Esophagus squamous epithelium (tissue), 5 donors: ENCODE data around the gene SLC51A. TPM values are rescaled to one million over a fixed set of nuclear protein-coding genes. Genes with fewer than 3 reads are reported as not detected.

ENCODE experiments used
- DNase-seq: peaks from one replicate; lab custom pipeline; 2025; lab: John Stamatoyannopoulos, UW
- H3K27ac ChIP-seq, 4 donors: fragments of 200-600 bp; sonication (generic); one replicate each; pipeline ENCODE4 v1.5.1; 2016 to 2019; ENCODE audit warnings: mild to moderate bottlenecking in 1 of 4
- H3K27me3 ChIP-seq, 4 donors: fragments of 200-600 bp; sonication (generic); 1 replicate in 3 of 4; 2 replicates in 1 of 4; pipeline versions ENCODE4 v1.5.1 to v1.6.0; 2017 to 2021; ENCODE audit warnings: antibody characterized with exemption in 1 of 4
- H3K36me3 ChIP-seq, 3 donors: fragments of 200-600 bp; sonication (generic); one replicate each; pipeline ENCODE4 v1.5.1; 2016 to 2019
- H3K4me1 ChIP-seq, 3 donors: fragments of 200-600 bp; sonication (generic); one replicate each; pipeline ENCODE4 v1.5.1; 2017 to 2019
- H3K4me3 ChIP-seq, 4 donors: fragments of 200-600 bp; sonication (generic); 1 replicate in 3 of 4; 2 replicates in 1 of 4; pipeline ENCODE4 v1.5.1; 2016 to 2019; ENCODE audit warnings: mild to moderate bottlenecking in 2 of 4, moderate library complexity in 1 of 4
- H3K9me3 ChIP-seq, 3 donors: fragments of 200-600 bp; sonication (generic); one replicate each; pipeline ENCODE4 v1.5.1; 2016 to 2019
- CTCF ChIP-seq, 6 experiments: fragments of 450-650 bp in 4 of 6; fragments of 200-600 bp in 2 of 6; sonication (generic) in 2 of 6; IDR thresholded peaks; one replicate each; pipeline ENCODE4 v1.5.1; 2016 to 2019; ENCODE audit warnings: antibody characterized with exemption in 6 of 6, mild to moderate bottlenecking in 4 of 6, moderate library complexity in 4 of 6
- POLR2A ChIP-seq, 4 donors: fragments of 450-650 bp; IDR thresholded peaks; one replicate each; pipeline ENCODE4 v1.6.1; 2017; ENCODE audit warnings: antibody characterized with exemption in 4 of 4, mild to moderate bottlenecking in 4 of 4, moderate library complexity in 3 of 4
- WGBS, 2 donors: methylation state at CpG; one replicate each; pipeline ENCODE4 v1.1.5; 2018; 5-methylcytosine and 5-hydroxymethylcytosine counted together
- intact Hi-C: fragments of 100-400 bp; cut with DNase I; formaldehyde crosslinking; loops from one replicate; pipeline ENCODE4 v1.15.0; 2022
- total RNA-seq, 4 donors: library from RNA; depleted of rRNA; stranded (reverse); fragments of >200 nt; gene quantifications; one replicate each; pipeline ENCODE4 v1.1.0, GENCODE V29; 2016
- donor health status: DM: yes; HTN: yes; CAD: no.

Gene SLC51A
- total RNA-seq, 4 donors from 2014 or later = 1.1 TPM; not detected in 3

GRCh38 chr3:196184881-196185280 lies 31.5 kb upstream of the SLC51A start:
- no peaks in the 10 kb centered on the region for H3K27me3 ChIP-seq
- no peaks in the 10 kb centered on the region for H3K9me3 ChIP-seq
- TF ChIP-seq POLR2A (IDR thresholded peaks at IDR 0.05) = no peak
- TF ChIP-seq CTCF (IDR thresholded peaks at IDR 0.05) = no peak
- peaks cover 0 to 59% (median 15%) of the 10 kb centered on the region in 3 donors for H3K4me1 ChIP-seq
- no peak for DNase-seq
- H3K36me3 ChIP-seq = no peaks in the 10 kb centered on the region
- 83 to 86% methylated on average over 6 to 7 of the region's 15 CpGs for WGBS, 2 donors
- H3K4me3 ChIP-seq = no peak overlapping the region
- H3K27ac ChIP-seq = no peak overlapping the region
- intact Hi-C loops = no loop called here

DNA sequence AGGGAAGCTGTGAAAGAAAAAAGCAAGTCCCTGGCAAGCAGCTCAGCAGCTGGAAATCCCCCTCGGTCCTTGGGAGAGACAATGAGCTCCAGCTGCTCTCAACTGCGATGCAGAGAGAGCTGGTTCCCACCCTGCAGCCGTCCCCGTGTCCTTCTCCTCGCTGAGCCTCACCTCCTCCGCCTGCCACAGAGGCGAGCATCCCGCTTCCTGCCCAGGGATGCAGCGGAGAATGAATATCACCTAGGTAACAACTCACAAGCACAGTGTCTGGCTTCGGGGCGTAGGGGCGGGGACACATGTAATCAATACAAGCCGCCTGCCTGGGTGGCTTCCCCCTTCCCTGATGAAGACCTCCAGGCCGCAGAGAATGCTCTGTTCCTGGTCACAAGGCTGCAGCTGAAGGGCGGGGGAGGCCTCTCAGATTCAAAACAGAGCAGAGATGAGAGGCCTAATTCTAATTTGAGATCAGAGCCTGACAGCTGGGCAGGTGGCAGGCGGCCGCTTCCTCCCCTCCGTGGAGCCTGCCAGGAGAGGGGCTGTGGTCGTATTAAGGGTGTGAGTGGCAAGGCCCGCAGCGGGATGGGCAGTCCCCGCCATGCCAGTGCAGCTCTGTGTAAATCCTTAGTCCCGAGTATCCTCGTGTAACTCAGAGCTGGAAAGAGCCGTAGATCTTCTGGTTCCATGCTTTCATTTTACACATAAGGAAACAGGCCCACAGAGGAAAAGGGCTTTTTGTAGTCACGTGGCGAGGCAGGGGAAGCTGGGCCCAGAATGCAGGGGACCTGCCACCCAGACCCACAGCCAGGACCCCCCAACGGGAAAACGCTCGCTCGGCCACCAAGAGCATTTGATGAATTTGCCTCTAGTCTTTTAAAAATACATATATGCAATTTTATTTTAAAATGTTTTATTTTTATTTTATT lies 29.4 kb upstream of the SLC51A start:
- DNase-seq = no peak
- H3K4me1 ChIP-seq = peaks cover 0 to 61% (median 14%) of the 10 kb centered on the region in 3 donors
- peak overlapping the region in 2 of 4 donors; percentile 39 to 70 for H3K27ac ChIP-seq
- no peaks in the 10 kb centered on the region for H3K27me3 ChIP-seq
- 32 to 48% methylated on average over 15 of the region's 31 CpGs for WGBS, 2 donors
- no peaks in the 10 kb centered on the region for H3K9me3 ChIP-seq
- H3K4me3 ChIP-seq = peak overlapping the region in 2 of 4 donors; percentile 5 to 47
- intact Hi-C loops = no loop called here
- peak in 1 of 4 donors; percentile 31 for TF ChIP-seq POLR2A (IDR thresholded peaks at IDR 0.05)
- no peak for TF ChIP-seq CTCF (IDR thresholded peaks at IDR 0.05)
- no peaks in the 10 kb centered on the region for H3K36me3 ChIP-seq

DNA sequence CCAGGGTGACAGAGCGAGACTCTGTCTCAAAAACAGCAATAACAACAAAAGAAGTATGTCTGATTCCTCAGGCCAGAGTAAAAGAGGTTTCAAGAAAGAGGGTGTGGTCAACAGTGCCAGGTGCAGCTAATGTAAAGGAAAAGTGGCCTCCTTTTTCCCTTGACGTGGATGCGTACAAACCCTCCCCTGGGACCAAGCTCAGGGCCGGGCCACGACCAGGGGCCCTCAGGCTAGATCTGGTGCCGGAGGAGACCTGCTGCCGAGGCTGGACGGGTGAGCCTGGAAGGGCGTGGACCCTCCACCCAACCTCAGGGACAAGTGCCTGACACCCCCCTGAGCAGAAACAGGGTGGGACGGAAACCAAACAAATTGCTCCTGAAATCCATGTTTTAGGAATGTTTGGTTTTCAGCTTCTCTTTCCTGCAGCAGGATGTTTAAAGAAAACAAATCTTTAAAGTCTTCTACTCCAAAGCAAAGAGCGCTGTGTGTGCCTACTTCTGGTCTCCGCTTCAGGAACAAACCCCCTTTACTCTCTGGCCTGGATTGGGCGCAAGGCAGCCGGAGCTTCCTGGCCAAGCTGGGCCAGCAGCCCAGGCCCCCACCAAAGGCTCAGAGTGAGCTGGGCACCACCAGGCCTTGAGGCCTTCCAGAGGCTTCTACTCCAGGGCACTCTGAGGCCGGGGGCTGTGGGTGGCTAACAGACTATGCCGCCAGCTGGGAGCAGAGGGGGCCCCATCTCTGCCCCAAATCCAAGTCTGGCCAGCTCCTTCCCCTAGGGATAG lies 26.6 kb upstream of the SLC51A start:
- Histone ChIP-seq H3K4me3 (no peak overlapping the region), H3K27ac (no peak overlapping the region), H3K36me3 (no peaks in the 10 kb centered on the region), H3K4me1 (peaks cover 6 to 65% (median 26%) of the 10 kb centered on the region in 3 donors), H3K9me3 (no peaks in the 10 kb centered on the region), H3K27me3 (no peaks in the 10 kb centered on the region)
- TF ChIP-seq CTCF (IDR thresholded peaks at IDR 0.05) (no peak), POLR2A (IDR thresholded peaks at IDR 0.05) (no peak)
- no peak for DNase-seq
- WGBS, 2 donors = 61 to 65% methylated on average over 5 to 10 of the region's 16 CpGs
- intact Hi-C loops = no loop called here

DNA sequence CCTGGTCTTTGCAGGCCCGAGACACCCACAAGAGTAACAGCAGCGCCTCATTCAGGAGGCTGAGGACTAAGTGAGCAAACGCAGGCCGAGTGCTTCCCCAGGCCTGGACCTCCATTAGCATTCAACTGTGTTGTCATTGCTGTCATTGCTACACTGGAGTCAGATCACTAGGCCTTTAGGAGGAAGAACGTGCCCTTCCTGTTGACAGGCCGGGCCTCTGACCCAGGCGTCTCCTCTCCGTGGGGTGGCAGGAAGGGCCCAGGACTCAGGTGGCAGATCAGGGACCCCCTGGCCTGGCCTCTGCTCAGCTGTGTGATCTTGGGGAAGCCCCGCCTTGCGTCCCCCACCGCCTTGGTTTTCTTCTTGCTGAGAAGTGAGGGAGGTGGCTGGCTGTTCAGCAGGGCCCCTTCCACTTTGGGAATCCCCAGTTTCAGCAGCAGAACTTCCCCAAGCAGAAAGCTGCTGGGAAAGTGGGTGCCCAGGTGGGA lies 24.3 kb upstream of the SLC51A start:
- TF ChIP-seq CTCF (IDR thresholded peaks at IDR 0.05) (peak in 1 of 6 experiments; percentile 13), POLR2A (IDR thresholded peaks at IDR 0.05) (peak in 1 of 4 donors; percentile 7)
- Histone ChIP-seq H3K4me1 (peaks cover 10 to 65% (median 23%) of the 10 kb centered on the region in 3 donors), H3K27ac (peak overlapping the region; percentile 53 to 83 (median 79)), H3K36me3 (no peaks in the 10 kb centered on the region), H3K27me3 (no peaks in the 10 kb centered on the region), H3K4me3 (no peak overlapping the region), H3K9me3 (no peaks in the 10 kb centered on the region)
- 36 to 52% methylated on average over 8 of the region's 11 CpGs for WGBS, 2 donors
- intact Hi-C loops = no loop called here
- no peak for DNase-seq
